ENCODE results near the gene KPNA6. TPM values are rescaled to one million over a fixed set of nuclear protein-coding genes. Genes with fewer than 3 reads are reported as not detected.
A peak's percentile ranks its signal among the peaks of the same experiment; 100 is the strongest.

KPNA6 gene
- total and polyA plus RNA-seq, 9 of the 15 experiments (the other 6 are each of a cell fraction or from before 2014, with no cell fraction given), result 20.1 to 54.6 (median 32.2) TPM

- peak; percentile 83 for TF ChIP-seq NFYB (IDR thresholded peaks at IDR 0.05; ENCODE audit: extremely low read depth, insufficient read length)
- TF ChIP-seq REST (IDR thresholded peaks at IDR 0.05; ENCODE audit: borderline replicate concordance), result peak; percentile 21
- peak; percentile 82 for TF ChIP-seq REST (CRISPR knock-in tag; IDR thresholded peaks at IDR 0.05; ENCODE audit: low read depth)
- 0 out of 2 replicates have a peak, but pooled peaks have one; percentile 1 for TF ChIP-seq ZNF740 (CRISPR knock-in tag; IDR thresholded peaks at IDR 0.05)
- TF ChIP-seq ZNF740 (tag; IDR thresholded peaks at IDR 0.05), result 0 out of 4 replicates have a peak, but pooled peaks of 1 of the 2 experiments have one; percentile 4
- peak; percentile 80; the same call in 1 of the 2 replicates for TF ChIP-seq CTBP1 (IDR thresholded peaks at IDR 0.05; ENCODE audit: borderline replicate concordance)
- TF ChIP-seq ZBTB7A (IDR thresholded peaks at IDR 0.05; ENCODE audit: borderline replicate concordance, control insufficient read depth, low read depth, low read length), result peak; percentile 80; the same call in 1 of the 2 replicates
- TF ChIP-seq IFI16 (CRISPR knock-in tag; IDR thresholded peaks at IDR 0.05), result no peak
- peak; percentile 90 for TF ChIP-seq SAP30 (IDR thresholded peaks at IDR 0.05; ENCODE audit: borderline replicate concordance, insufficient read depth, low read depth, low read length, poor library complexity, severe bottlenecking)
- peak; percentile 91; the same call in 1 of the 2 replicates for TF ChIP-seq SMAD4 (CRISPR knock-in tag; conservative IDR thresholded peaks at IDR 0.05)
These were observed 71.8 kb downstream of the KPNA6 start, which contains the start of gene TXLNA (continued) for GRCh38 chr1:32179443-32180185.
